Spleen (tissue), 7 donors: Measurements from ENCODE around the gene TADA1.

ENCODE experiments used
- POLR2A ChIP-seq, 3 donors: fragments of 450-650 bp; IDR thresholded peaks; one replicate each; pipeline ENCODE4 v1.5.1; 2017; ENCODE audit warnings: antibody characterized with exemption in 3 of 3, mild to moderate bottlenecking in 1 of 3
- TF ChIP-seq, protein P1 (sequence below), 11 experiments: fragments of 200-600 bp in 7 of 11; fragments of 450-650 bp in 4 of 11; sonication (generic) in 4 of 11; IDR thresholded peaks in 8 of 11; conservative IDR thresholded peaks in 3 of 11; 1 replicate in 7 of 11; 2 replicates in 4 of 11; pipeline versions ENCODE4 v1.4.0 to v1.8.0; 2016 to 2021; ENCODE audit warnings: antibody characterized with exemption in 11 of 11, inconsistent platforms in 4 of 11, mild to moderate bottlenecking in 1 of 11
- donor health status: DM: no; HTN: no; CAD: no; lungs with moderate emphysema.
- donor health status: DM: no; HTN: no; CAD: no.
- donor health status: DM: no; HTN: no; CAD: no.

DNA sequence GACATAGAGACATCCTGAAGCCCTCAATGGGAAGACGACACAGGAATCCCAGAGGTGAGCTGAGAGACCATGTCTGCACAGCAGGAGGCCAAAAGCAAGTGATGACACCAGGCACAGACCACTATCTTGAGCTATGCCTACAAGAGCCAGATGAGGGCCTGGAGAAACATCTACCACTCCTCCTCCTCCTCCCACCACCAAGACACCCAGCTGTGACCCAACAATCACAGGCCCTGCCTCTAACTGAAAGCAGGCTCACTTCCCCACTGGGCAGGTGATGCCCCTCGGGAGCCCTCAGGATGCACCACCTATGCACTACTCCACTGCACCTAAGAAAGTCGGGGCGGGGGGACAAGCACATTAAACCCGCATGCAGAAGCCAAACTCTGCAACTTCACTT lies 16.5 kb downstream of the TADA1 start:
- TF ChIP-seq, protein P1, sequence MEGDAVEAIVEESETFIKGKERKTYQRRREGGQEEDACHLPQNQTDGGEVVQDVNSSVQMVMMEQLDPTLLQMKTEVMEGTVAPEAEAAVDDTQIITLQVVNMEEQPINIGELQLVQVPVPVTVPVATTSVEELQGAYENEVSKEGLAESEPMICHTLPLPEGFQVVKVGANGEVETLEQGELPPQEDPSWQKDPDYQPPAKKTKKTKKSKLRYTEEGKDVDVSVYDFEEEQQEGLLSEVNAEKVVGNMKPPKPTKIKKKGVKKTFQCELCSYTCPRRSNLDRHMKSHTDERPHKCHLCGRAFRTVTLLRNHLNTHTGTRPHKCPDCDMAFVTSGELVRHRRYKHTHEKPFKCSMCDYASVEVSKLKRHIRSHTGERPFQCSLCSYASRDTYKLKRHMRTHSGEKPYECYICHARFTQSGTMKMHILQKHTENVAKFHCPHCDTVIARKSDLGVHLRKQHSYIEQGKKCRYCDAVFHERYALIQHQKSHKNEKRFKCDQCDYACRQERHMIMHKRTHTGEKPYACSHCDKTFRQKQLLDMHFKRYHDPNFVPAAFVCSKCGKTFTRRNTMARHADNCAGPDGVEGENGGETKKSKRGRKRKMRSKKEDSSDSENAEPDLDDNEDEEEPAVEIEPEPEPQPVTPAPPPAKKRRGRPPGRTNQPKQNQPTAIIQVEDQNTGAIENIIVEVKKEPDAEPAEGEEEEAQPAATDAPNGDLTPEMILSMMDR (IDR thresholded peaks at IDR 0.05 in 8 of 11, conservative IDR thresholded peaks at IDR 0.05 in 3 of 11): no peak
- no peak for TF ChIP-seq POLR2A (IDR thresholded peaks at IDR 0.05)
